ENCODE measurements around the gene SGMS2. TPM values are rescaled to one million over a fixed set of nuclear protein-coding genes. Genes with fewer than 3 reads are reported as not detected.

Gene SGMS2
- polyA plus RNA-seq, 4 donors = 8.1 to 24.9 (median 16.6) TPM

- Histone ChIP-seq H3K4me3 (ENCODE audit: low read depth in 1 of 3, low read length in 3 of 3) (peak overlapping the region in 2 of 3 donors; percentile 34 to 47), H3K27me3 (ENCODE audit: control insufficient read depth in 3 of 3, insufficient read depth in 3 of 3, low read length in 3 of 3) (no peaks in the 10 kb centered on the region), H3K4me1 (ENCODE audit: control insufficient read depth in 3 of 3, insufficient read depth in 2 of 3, low read depth in 1 of 3, low read length in 2 of 3) (peaks cover 0 to 7% (median 0%) of the 10 kb centered on the region in 3 donors), H3K36me3 (ENCODE audit: control insufficient read depth in 3 of 3, insufficient read depth in 2 of 3, low read depth in 1 of 3, low read length in 3 of 3) (no peaks in the 10 kb centered on the region), H3K9me3 (ENCODE audit: control insufficient read depth in 2 of 2, insufficient read depth in 1 of 2, low read depth in 1 of 2, low read length in 1 of 2) (peaks cover 0 to 7% of the 10 kb centered on the region in 2 donors), H3K27ac (ENCODE audit: low read depth in 1 of 3, low read length in 2 of 3) (peak overlapping the region; percentile 61 to 87 (median 85))
- peak; percentile 72 to 75 for DNase-seq
- WGBS, 3 donors = 11 to 26% (median 21%) methylated on average over 10 of the region's 10 CpGs
- FAIRE-seq = no peak
Observed at GRCh38 chr4:107799669-107800450, 24.9 kb upstream of the SGMS2 start.

GRCh38 chr4:107800706-107801105 lies 24.0 kb upstream of the SGMS2 start:
- 50 to 61% (median 53%) methylated on average over 1 of the region's 1 CpG for WGBS, 3 donors
- H3K27me3 ChIP-seq (ENCODE audit: control insufficient read depth in 3 of 3, insufficient read depth in 3 of 3, low read length in 3 of 3) = no peaks in the 10 kb centered on the region
- H3K9me3 ChIP-seq (ENCODE audit: control insufficient read depth in 2 of 2, insufficient read depth in 1 of 2, low read depth in 1 of 2, low read length in 1 of 2) = peaks cover 0 to 7% of the 10 kb centered on the region in 2 donors
- H3K4me3 ChIP-seq (ENCODE audit: low read depth in 1 of 3, low read length in 3 of 3) = no peak overlapping the region
- peaks cover 0 to 7% (median 0%) of the 10 kb centered on the region in 3 donors for H3K4me1 ChIP-seq (ENCODE audit: control insufficient read depth in 3 of 3, insufficient read depth in 2 of 3, low read depth in 1 of 3, low read length in 2 of 3)
- peak overlapping the region in 1 of 3 donors; percentile 87 for H3K27ac ChIP-seq (ENCODE audit: low read depth in 1 of 3, low read length in 2 of 3)
- FAIRE-seq (no peak), DNase-seq (peak in 1 of 2 donors; percentile 28)
- H3K36me3 ChIP-seq (ENCODE audit: control insufficient read depth in 3 of 3, insufficient read depth in 2 of 3, low read depth in 1 of 3, low read length in 3 of 3) = no peaks in the 10 kb centered on the region

GRCh38 chr4:107801766-107802211 lies 22.9 kb upstream of the SGMS2 start:
- 44 to 69% (median 56%) methylated on average over 1 of the region's 1 CpG for WGBS, 3 donors
- no peak for DNase-seq

GRCh38 chr4:107804956-107805355 lies 19.8 kb upstream of the SGMS2 start:
- WGBS, 3 donors = 82 to 97% (median 84%) methylated on average over 3 of the region's 3 CpGs
- peaks cover 0 to 7% of the 10 kb centered on the region in 2 donors for H3K9me3 ChIP-seq (ENCODE audit: control insufficient read depth in 2 of 2, insufficient read depth in 1 of 2, low read depth in 1 of 2, low read length in 1 of 2)
- H3K4me3 ChIP-seq (ENCODE audit: low read depth in 1 of 3, low read length in 3 of 3) = no peak overlapping the region
- no peaks in the 10 kb centered on the region for H3K36me3 ChIP-seq (ENCODE audit: control insufficient read depth in 3 of 3, insufficient read depth in 2 of 3, low read depth in 1 of 3, low read length in 3 of 3)
- H3K27me3 ChIP-seq (ENCODE audit: control insufficient read depth in 3 of 3, insufficient read depth in 3 of 3, low read length in 3 of 3) = no peaks in the 10 kb centered on the region
- FAIRE-seq (no peak), DNase-seq (no peak)
- H3K4me1 ChIP-seq (ENCODE audit: control insufficient read depth in 3 of 3, insufficient read depth in 2 of 3, low read depth in 1 of 3, low read length in 2 of 3) = peaks cover 0 to 22% (median 0%) of the 10 kb centered on the region in 3 donors
- H3K27ac ChIP-seq (ENCODE audit: low read depth in 1 of 3, low read length in 2 of 3) = no peak overlapping the region

More at GRCh38 chr4:107801766-107802211, 22.9 kb upstream of the SGMS2 start:
- H3K4me1 ChIP-seq (ENCODE audit: control insufficient read depth in 3 of 3, insufficient read depth in 2 of 3, low read depth in 1 of 3, low read length in 2 of 3) = peaks cover 0 to 7% (median 0%) of the 10 kb centered on the region in 3 donors
- H3K9me3 ChIP-seq (ENCODE audit: control insufficient read depth in 2 of 2, insufficient read depth in 1 of 2, low read depth in 1 of 2, low read length in 1 of 2) = peaks cover 0 to 7% of the 10 kb centered on the region in 2 donors
- H3K27ac ChIP-seq (ENCODE audit: low read depth in 1 of 3, low read length in 2 of 3) = no peak overlapping the region
- no peak overlapping the region for H3K4me3 ChIP-seq (ENCODE audit: low read depth in 1 of 3, low read length in 3 of 3)
- no peaks in the 10 kb centered on the region for H3K36me3 ChIP-seq (ENCODE audit: control insufficient read depth in 3 of 3, insufficient read depth in 2 of 3, low read depth in 1 of 3, low read length in 3 of 3)
- H3K27me3 ChIP-seq (ENCODE audit: control insufficient read depth in 3 of 3, insufficient read depth in 3 of 3, low read length in 3 of 3) = no peaks in the 10 kb centered on the region
- FAIRE-seq = no peak

GRCh38 chr4:107806196-107806595 lies 18.5 kb upstream of the SGMS2 start:
- FAIRE-seq (no peak), DNase-seq (no peak)
- 64 to 77% (median 68%) methylated on average over 2 of the region's 2 CpGs for WGBS, 3 donors

GRCh38 chr4:107808572-107808971 lies 16.2 kb upstream of the SGMS2 start:
- WGBS, 3 donors = 11 to 57% (median 33%) methylated on average over 4 of the region's 4 CpGs
- no peaks in the 10 kb centered on the region for H3K9me3 ChIP-seq (ENCODE audit: control insufficient read depth in 2 of 2, insufficient read depth in 1 of 2, low read depth in 1 of 2, low read length in 1 of 2)
- H3K36me3 ChIP-seq (ENCODE audit: control insufficient read depth in 3 of 3, insufficient read depth in 2 of 3, low read depth in 1 of 3, low read length in 3 of 3) = no peaks in the 10 kb centered on the region
- FAIRE-seq = no peak
- H3K4me3 ChIP-seq (ENCODE audit: low read depth in 1 of 3, low read length in 3 of 3) = no peak overlapping the region
- H3K4me1 ChIP-seq (ENCODE audit: control insufficient read depth in 3 of 3, insufficient read depth in 2 of 3, low read depth in 1 of 3, low read length in 2 of 3) = peaks cover 0 to 18% (median 0%) of the 10 kb centered on the region in 3 donors
- peak; percentile 73 to 86 for DNase-seq
- peak overlapping the region in 2 of 3 donors; percentile 59 to 87 for H3K27ac ChIP-seq (ENCODE audit: low read depth in 1 of 3, low read length in 2 of 3)
- no peaks in the 10 kb centered on the region for H3K27me3 ChIP-seq (ENCODE audit: control insufficient read depth in 3 of 3, insufficient read depth in 3 of 3, low read length in 3 of 3)

More at GRCh38 chr4:107806196-107806595, 18.5 kb upstream of the SGMS2 start:
- Histone ChIP-seq H3K4me3 (ENCODE audit: low read depth in 1 of 3, low read length in 3 of 3) (no peak overlapping the region), H3K4me1 (ENCODE audit: control insufficient read depth in 3 of 3, insufficient read depth in 2 of 3, low read depth in 1 of 3, low read length in 2 of 3) (peaks cover 0 to 18% (median 0%) of the 10 kb centered on the region in 3 donors), H3K9me3 (ENCODE audit: control insufficient read depth in 2 of 2, insufficient read depth in 1 of 2, low read depth in 1 of 2, low read length in 1 of 2) (peaks cover 0 to 7% of the 10 kb centered on the region in 2 donors), H3K27me3 (ENCODE audit: control insufficient read depth in 3 of 3, insufficient read depth in 3 of 3, low read length in 3 of 3) (no peaks in the 10 kb centered on the region), H3K36me3 (ENCODE audit: control insufficient read depth in 3 of 3, insufficient read depth in 2 of 3, low read depth in 1 of 3, low read length in 3 of 3) (no peaks in the 10 kb centered on the region), H3K27ac (ENCODE audit: low read depth in 1 of 3, low read length in 2 of 3) (no peak overlapping the region)

- Histone ChIP-seq H3K27ac (ENCODE audit: low read depth in 1 of 3, low read length in 2 of 3) (peak overlapping the region; percentile 59 to 87 (median 69)), H3K36me3 (ENCODE audit: control insufficient read depth in 3 of 3, insufficient read depth in 2 of 3, low read depth in 1 of 3, low read length in 3 of 3) (no peaks in the 10 kb centered on the region), H3K9me3 (ENCODE audit: control insufficient read depth in 2 of 2, insufficient read depth in 1 of 2, low read depth in 1 of 2, low read length in 1 of 2) (no peaks in the 10 kb centered on the region), H3K4me1 (ENCODE audit: control insufficient read depth in 3 of 3, insufficient read depth in 2 of 3, low read depth in 1 of 3, low read length in 2 of 3) (peaks cover 0 to 18% (median 0%) of the 10 kb centered on the region in 3 donors), H3K27me3 (ENCODE audit: control insufficient read depth in 3 of 3, insufficient read depth in 3 of 3, low read length in 3 of 3) (no peaks in the 10 kb centered on the region), H3K4me3 (ENCODE audit: low read depth in 1 of 3, low read length in 3 of 3) (no peak overlapping the region)
- 18 to 64% (median 42%) methylated on average over 4 of the region's 4 CpGs for WGBS, 3 donors
- no peak for FAIRE-seq
- peak; percentile 71 to 87 for DNase-seq
Observed at GRCh38 chr4:107809210-107809609, 15.5 kb upstream of the SGMS2 start.

GRCh38 chr4:107814758-107815157 lies 10.0 kb upstream of the SGMS2 start:
- no peaks in the 10 kb centered on the region for H3K36me3 ChIP-seq (ENCODE audit: control insufficient read depth in 3 of 3, insufficient read depth in 2 of 3, low read depth in 1 of 3, low read length in 3 of 3)
- H3K27me3 ChIP-seq (ENCODE audit: control insufficient read depth in 3 of 3, insufficient read depth in 3 of 3, low read length in 3 of 3) = no peaks in the 10 kb centered on the region
- 31 to 55% (median 38%) methylated on average over 1 of the region's 1 CpG for WGBS, 3 donors
- H3K27ac ChIP-seq (ENCODE audit: low read depth in 1 of 3, low read length in 2 of 3) = no peak overlapping the region
- H3K4me3 ChIP-seq (ENCODE audit: low read depth in 1 of 3, low read length in 3 of 3) = no peak overlapping the region
- peaks cover 0 to 2% (median 0%) of the 10 kb centered on the region in 3 donors for H3K4me1 ChIP-seq (ENCODE audit: control insufficient read depth in 3 of 3, insufficient read depth in 2 of 3, low read depth in 1 of 3, low read length in 2 of 3)
- FAIRE-seq = no peak
- no peak for DNase-seq
- H3K9me3 ChIP-seq (ENCODE audit: control insufficient read depth in 2 of 2, insufficient read depth in 1 of 2, low read depth in 1 of 2, low read length in 1 of 2) = no peaks in the 10 kb centered on the region

Measured in small intestine (tissue), 7 donors.